Measurements from ENCODE around the gene TMEM144.

The TMEM144 gene

DNA sequence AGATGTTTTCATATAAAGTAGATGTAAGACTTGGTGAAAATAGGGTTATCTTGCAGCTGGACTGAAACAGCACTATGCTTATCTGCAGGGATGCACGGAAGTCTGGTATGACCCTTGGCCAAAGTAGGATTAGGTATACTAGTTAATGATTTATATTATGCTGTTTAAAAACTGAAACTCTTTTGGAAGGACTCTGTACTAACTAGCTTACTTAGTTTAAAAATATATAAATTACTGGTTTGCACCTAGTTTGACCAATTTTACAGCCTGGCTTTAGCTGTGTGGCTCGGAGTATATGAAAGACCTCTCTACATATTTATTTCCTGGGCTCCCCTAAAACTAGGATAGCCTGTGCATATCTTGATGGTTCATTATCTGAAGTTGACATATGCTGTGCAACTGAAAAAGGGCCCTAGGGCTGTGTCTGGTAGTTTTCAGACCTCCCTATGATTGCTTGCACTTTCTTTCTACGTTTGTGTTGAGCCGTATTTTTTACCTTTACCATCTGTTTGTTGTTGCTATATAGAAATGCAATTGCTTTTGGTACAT, 89.2 kb downstream of the TMEM144 start:
- DNase-seq (ENCODE audit: low spot score): no peak

DNA sequence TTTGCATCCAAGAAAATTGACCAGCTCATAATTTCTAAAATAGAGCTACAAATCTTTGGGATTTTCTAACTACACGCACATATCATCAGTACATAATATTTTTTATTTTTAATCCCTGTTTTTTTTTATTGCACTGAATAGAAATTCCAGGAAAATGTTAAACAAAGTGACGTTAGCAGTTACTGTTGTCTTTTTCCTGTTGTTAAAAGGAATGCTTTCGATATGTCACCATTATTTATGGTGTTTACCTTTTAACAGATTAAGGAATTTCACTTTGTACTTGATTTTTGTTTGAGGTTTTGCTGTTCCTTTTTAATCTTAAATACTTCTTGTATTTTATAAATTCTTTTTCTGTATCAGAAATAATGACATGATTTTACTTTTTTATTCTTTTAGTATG, 89.7 kb downstream of the TMEM144 start:
- DNase-seq (ENCODE audit: low spot score): no peak

DNA sequence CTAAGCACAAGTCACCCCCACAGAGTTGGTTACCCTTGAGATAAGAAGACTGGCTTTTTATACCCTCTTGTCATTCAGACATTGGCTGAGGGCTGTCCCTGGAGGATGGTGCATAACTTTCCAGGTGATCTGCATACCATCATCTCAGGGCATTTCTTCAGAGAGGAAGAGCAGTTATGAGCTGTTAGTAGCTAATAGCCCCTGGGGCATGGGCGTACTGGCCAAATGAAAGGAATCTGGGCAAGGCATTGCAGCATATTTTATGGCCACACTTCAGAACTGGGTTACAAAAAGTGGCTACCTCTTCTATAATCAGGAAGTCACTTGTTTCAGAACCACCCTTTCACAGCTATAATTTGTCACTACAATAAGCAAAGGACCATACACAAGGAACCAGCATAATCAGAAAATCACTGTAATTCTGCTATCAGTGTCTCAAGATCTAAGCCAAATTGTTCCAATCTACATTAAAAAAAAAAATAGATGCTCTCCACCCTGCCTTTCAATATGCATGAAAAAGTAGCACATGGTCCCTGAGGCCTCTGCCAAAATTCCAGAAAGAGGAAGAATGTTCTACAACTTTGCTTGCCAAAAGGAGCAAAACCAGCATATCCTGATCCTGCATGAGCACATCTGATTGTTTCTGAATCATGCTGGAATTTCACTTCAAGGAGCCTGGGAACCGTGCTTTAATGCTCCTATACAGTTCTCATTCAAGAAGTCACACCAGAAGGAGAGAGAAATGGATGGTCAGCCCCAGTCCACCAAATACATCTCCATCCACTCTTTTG, 92.0 kb downstream of the TMEM144 start:
- no peak for DNase-seq (ENCODE audit: low spot score)

DNA sequence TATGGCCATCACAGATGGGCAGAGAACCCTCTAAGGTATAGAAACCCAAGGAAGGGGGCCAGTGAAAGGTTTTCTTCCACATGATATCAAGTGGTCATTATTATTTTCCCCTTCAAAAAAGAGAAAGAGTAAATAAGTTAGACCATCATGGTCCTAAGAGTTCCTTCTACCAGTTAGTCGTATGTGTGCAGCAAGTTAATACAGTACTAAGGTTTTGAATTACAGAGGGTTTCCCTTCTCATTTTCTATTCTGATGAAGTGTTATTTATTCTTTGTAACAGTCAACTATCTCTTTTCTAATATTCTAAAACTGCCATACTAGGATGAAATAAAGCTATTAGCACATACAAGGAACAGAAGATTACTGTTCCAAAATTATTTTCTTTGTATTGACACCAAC, 94.4 kb downstream of the TMEM144 start:
- no peak for DNase-seq (ENCODE audit: low spot score)
